ENCODE results near the gene SAMD3.

Gene SAMD3

DNA sequence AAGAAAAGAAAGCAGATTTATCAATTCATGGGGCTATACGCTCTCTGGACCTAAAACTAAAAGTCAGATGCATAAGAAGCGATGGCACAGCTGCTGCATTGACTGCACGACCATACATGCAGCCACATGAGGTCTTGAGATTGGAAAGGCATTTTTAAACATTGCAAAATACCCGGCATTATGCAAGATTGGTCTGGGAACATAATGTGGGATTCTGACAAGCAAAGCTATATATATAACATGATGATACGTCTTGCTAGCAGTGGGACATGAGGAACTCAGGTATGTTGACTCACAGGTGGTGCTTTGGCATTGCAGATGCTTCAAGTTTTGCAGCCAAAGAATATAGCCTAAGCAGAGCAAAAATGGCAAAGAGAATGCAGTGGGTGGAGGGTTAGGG, 55.1 kb downstream of the SAMD3 start:
- DNase-seq = no peak
- no peaks in the 10 kb centered on the region for H3K27me3 Mint-ChIP-seq (ENCODE audit: low read depth, poor library complexity)
- H3K9me3 Mint-ChIP-seq = peaks cover 24% of the 10 kb centered on the region
- no peaks in the 10 kb centered on the region for H3K4me1 Mint-ChIP-seq
- H3K27ac Mint-ChIP-seq = no peak overlapping the region
- H3K36me3 Mint-ChIP-seq (ENCODE audit: low read depth) = peaks cover 7% of the 10 kb centered on the region
- H3K4me3 Mint-ChIP-seq = no peak overlapping the region
- TF ChIP-seq, protein P1, sequence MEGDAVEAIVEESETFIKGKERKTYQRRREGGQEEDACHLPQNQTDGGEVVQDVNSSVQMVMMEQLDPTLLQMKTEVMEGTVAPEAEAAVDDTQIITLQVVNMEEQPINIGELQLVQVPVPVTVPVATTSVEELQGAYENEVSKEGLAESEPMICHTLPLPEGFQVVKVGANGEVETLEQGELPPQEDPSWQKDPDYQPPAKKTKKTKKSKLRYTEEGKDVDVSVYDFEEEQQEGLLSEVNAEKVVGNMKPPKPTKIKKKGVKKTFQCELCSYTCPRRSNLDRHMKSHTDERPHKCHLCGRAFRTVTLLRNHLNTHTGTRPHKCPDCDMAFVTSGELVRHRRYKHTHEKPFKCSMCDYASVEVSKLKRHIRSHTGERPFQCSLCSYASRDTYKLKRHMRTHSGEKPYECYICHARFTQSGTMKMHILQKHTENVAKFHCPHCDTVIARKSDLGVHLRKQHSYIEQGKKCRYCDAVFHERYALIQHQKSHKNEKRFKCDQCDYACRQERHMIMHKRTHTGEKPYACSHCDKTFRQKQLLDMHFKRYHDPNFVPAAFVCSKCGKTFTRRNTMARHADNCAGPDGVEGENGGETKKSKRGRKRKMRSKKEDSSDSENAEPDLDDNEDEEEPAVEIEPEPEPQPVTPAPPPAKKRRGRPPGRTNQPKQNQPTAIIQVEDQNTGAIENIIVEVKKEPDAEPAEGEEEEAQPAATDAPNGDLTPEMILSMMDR (IDR thresholded peaks at IDR 0.05) = no peak

- Mint-ChIP-seq H3K27ac (no peak overlapping the region), H3K4me1 (no peaks in the 10 kb centered on the region), H3K4me3 (no peak overlapping the region), H3K9me3 (peaks cover under 1% of the 10 kb centered on the region), H3K27me3 (ENCODE audit: low read depth, poor library complexity) (no peaks in the 10 kb centered on the region), H3K36me3 (ENCODE audit: low read depth) (peaks cover 3% of the 10 kb centered on the region)
- TF ChIP-seq, protein P1 (IDR thresholded peaks at IDR 0.05) = no peak
- no peak for DNase-seq
Measured at GRCh38 chr6:130164251-130164650, 58.5 kb downstream of the SAMD3 start.

- H3K4me1 Mint-ChIP-seq = no peaks in the 10 kb centered on the region
- TF ChIP-seq, protein P1 (IDR thresholded peaks at IDR 0.05) = no peak
- no peak overlapping the region for H3K27ac Mint-ChIP-seq
- peaks cover 9% of the 10 kb centered on the region for H3K9me3 Mint-ChIP-seq
- peaks cover 10% of the 10 kb centered on the region for H3K36me3 Mint-ChIP-seq (ENCODE audit: low read depth)
- no peaks in the 10 kb centered on the region for H3K27me3 Mint-ChIP-seq (ENCODE audit: low read depth, poor library complexity)
- H3K4me3 Mint-ChIP-seq = no peak overlapping the region
- no peak for DNase-seq
Measured at GRCh38 chr6:130163266-130163665, 59.5 kb downstream of the SAMD3 start.

- Mint-ChIP-seq H3K36me3 (ENCODE audit: low read depth) (peaks cover 14% of the 10 kb centered on the region), H3K27me3 (ENCODE audit: low read depth, poor library complexity) (no peaks in the 10 kb centered on the region), H3K4me3 (no peak overlapping the region), H3K27ac (no peak overlapping the region), H3K4me1 (no peaks in the 10 kb centered on the region), H3K9me3 (peaks cover 12% of the 10 kb centered on the region)
- no peak for DNase-seq
- TF ChIP-seq, protein P1 (IDR thresholded peaks at IDR 0.05) = no peak
Measured at GRCh38 chr6:130162421-130162820, 60.3 kb downstream of the SAMD3 start.

- no peak for DNase-seq
- TF ChIP-seq, protein P1 (IDR thresholded peaks at IDR 0.05) = no peak
- Mint-ChIP-seq H3K4me3 (no peak overlapping the region), H3K9me3 (peaks cover 12% of the 10 kb centered on the region), H3K27ac (no peak overlapping the region), H3K27me3 (ENCODE audit: low read depth, poor library complexity) (no peaks in the 10 kb centered on the region), H3K36me3 (ENCODE audit: low read depth) (peaks cover 14% of the 10 kb centered on the region), H3K4me1 (no peaks in the 10 kb centered on the region)
Measured at GRCh38 chr6:130161683-130162404, 60.9 kb downstream of the SAMD3 start.

DNA sequence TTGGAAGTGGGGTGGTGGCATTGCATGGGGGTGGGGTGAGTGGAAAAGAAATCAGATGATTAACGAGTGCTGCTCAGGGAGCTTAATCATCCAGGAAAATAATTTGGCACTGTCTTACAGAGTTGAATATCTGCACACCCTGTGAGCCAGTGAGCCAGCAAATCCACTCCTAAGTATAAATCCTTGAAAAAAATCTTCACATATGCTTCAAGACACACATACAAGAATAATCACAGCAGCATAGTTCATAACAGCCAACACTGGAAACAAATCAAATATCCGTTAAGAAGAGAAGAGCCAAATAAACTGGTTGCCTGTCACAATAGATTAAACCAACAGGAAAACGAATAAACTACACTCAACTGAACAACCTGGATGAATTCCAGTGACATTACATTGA, 62.8 kb downstream of the SAMD3 start:
- Mint-ChIP-seq H3K36me3 (ENCODE audit: low read depth) (peaks cover 14% of the 10 kb centered on the region), H3K27ac (no peak overlapping the region), H3K9me3 (peaks cover 12% of the 10 kb centered on the region), H3K4me3 (no peak overlapping the region), H3K4me1 (no peaks in the 10 kb centered on the region), H3K27me3 (ENCODE audit: low read depth, poor library complexity) (no peaks in the 10 kb centered on the region)
- DNase-seq = no peak
- TF ChIP-seq, protein P1 (IDR thresholded peaks at IDR 0.05) = no peak

Measured in nephron progenitor cell (in vitro differentiated cells).